K562 (cell line): ENCODE data around the gene GPX5. TPM values are rescaled to one million over a fixed set of nuclear protein-coding genes. Genes with fewer than 3 reads are reported as not detected.

Experiments used
- ATF1 ChIP-seq, 2 experiments: fragments of 450-650 bp in 1 of 2; IDR thresholded peaks; 2 replicates each; pipeline ENCODE4 v1.6.1; 2016; ENCODE audit warnings: missing compliant biosample characterization in 1 of 2, missing genetic modification characterization in 1 of 2
- CXXC5 ChIP-seq: fragments of 250-450 bp; sonication (Bioruptor Pico); IDR thresholded peaks from 2 replicates; pipeline ENCODE4 v1.8.0; 2022; ENCODE audit warnings: inconsistent platforms, mild to moderate bottlenecking, moderate library complexity
- ESRRA ChIP-seq: fragments of 450-650 bp; IDR thresholded peaks from 2 replicates; pipeline ENCODE4 v1.6.1; 2014; ENCODE audit warnings: low read depth, mild to moderate bottlenecking, moderate library complexity, borderline replicate concordance
- HMG20A ChIP-seq: fragments of 450-650 bp; formaldehyde crosslinking; conservative IDR thresholded peaks from 2 replicates; pipeline ENCODE4 v1.4.0; 2020; ENCODE audit warnings: mild to moderate bottlenecking, mixed read lengths
- KDM4B ChIP-seq, 2 experiments: fragments of 450-650 bp in 1 of 2; sonication (generic) in 1 of 2; IDR thresholded peaks; 2 replicates each; pipeline ENCODE4 v1.6.1; 2016 to 2017; ENCODE audit warnings: borderline replicate concordance in 2 of 2, antibody characterized with exemption in 1 of 2, low read depth in 1 of 2, mild to moderate bottlenecking in 1 of 2
- NCOA6 ChIP-seq: fragments of 450-650 bp; IDR thresholded peaks from 2 replicates; pipeline ENCODE4 v1.6.1; 2017; ENCODE audit warnings: mild to moderate bottlenecking
- NR4A1 ChIP-seq, 2 experiments: fragments of 250-450 bp in 1 of 2; fragments of 450-650 bp in 1 of 2; sonication (Bioruptor Pico) in 1 of 2; IDR thresholded peaks; 2 replicates each; pipeline versions ENCODE4 v1.4.0 to v1.6.1; 2016 to 2020; ENCODE audit warnings: mild to moderate bottlenecking in 2 of 2, missing compliant biosample characterization in 1 of 2, missing genetic modification characterization in 1 of 2, moderate library complexity in 1 of 2
- PHB ChIP-seq: fragments of 250-450 bp; sonication (Bioruptor Pico); IDR thresholded peaks from 2 replicates; pipeline ENCODE4 v1.5.0; 2021
- SMC3 ChIP-seq: conservative IDR thresholded peaks from 2 replicates; pipeline ENCODE4 v1.6.1; 2011; ENCODE audit warnings: low read depth, low read length, improper control_type of control experiment; ENCODE audit not compliant: insufficient read depth
- SRF ChIP-seq, 2 experiments: fragments of 250-450, 450-650 bp in 1 of 2; sonication (Bioruptor Pico) in 1 of 2; sonication (generic) in 1 of 2; formaldehyde crosslinking; IDR thresholded peaks; 2 replicates each; pipeline versions ENCODE4 v1.5.0 to v1.5.1; 2020 to 2022; ENCODE audit warnings: mild to moderate bottlenecking in 1 of 2, missing genetic modification reagents in 1 of 2
- ZBTB8A ChIP-seq: fragments of 450-650 bp; IDR thresholded peaks from 2 replicates; pipeline ENCODE4 v1.6.1; 2018; ENCODE audit warnings: mild to moderate bottlenecking, moderate library complexity; ENCODE audit not compliant: partially characterized antibody
- ZNF507 ChIP-seq: conservative IDR thresholded peaks from 2 replicates; pipeline ENCODE4 v1.6.1; 2017; ENCODE audit warnings: missing genetic modification characterization, missing compliant biosample characterization
- ZNF584 ChIP-seq: fragments of 200-800 bp; sonication (Bioruptor generic); IDR thresholded peaks from 2 replicates; pipeline ENCODE4 v1.6.1; 2016; ENCODE audit warnings: low read depth, mild to moderate bottlenecking, missing genetic modification characterization, missing compliant biosample characterization
- ZNF75A ChIP-seq: fragments of 450-650 bp; formaldehyde crosslinking; IDR thresholded peaks from 2 replicates; pipeline ENCODE4 v1.4.0; 2020; ENCODE audit warnings: mild to moderate bottlenecking
- polyA plus RNA-seq, 8 experiments: library from polyadenylated mRNA; depleted of rRNA in 4 of 8; stranded (reverse) in 5 of 8; unstranded in 3 of 8; fragments of >200 nt; fragmentation: Nextera tagmentation in 2 of 8; fragmentation: Illumina TruSeq in 1 of 8; extraction: Ambion mirVana in 2 of 8; extraction: Trizol in 1 of 8; gene quantifications; 2 replicates each; pipeline versions ENCODE4 v1.2.1 to v1.2.3, GENCODE V29; 2011 to 2014; ENCODE audit warnings: inconsistent platforms in 1 of 8, missing spikeins in 1 of 8
- total RNA-seq, 7 experiments: library from RNA; depleted of rRNA in 6 of 7; stranded (reverse); fragments of >200 nt in 6 of 7; fragmentation: Illumina TruSeq in 2 of 7; extraction: Trizol in 2 of 7; gene quantifications; 2 replicates each; pipeline versions ENCODE4 v1.2.1 to v1.2.3, GENCODE V29; 2011 to 2021; ENCODE audit warnings: low replicate concordance in 1 of 7
- TF ChIP-seq, protein P1 (sequence below): fragments of 450-650 bp; IDR thresholded peaks from 2 replicates; pipeline ENCODE4 v1.6.1; 2017; ENCODE audit warnings: mild to moderate bottlenecking, moderate library complexity
- TF ChIP-seq, protein P2 (sequence below): fragments of 250-450 bp; sonication (Bioruptor Pico); IDR thresholded peaks from 2 replicates; pipeline ENCODE4 v1.9.0; 2021; ENCODE audit warnings: mild to moderate bottlenecking, inconsistent platforms
- TF ChIP-seq, protein P3 (sequence below): fragments of 250-450 bp; sonication (Bioruptor Pico); IDR thresholded peaks from 2 replicates; pipeline ENCODE4 v1.5.0; 2020; ENCODE audit warnings: mild to moderate bottlenecking, borderline replicate concordance
- TF ChIP-seq, protein P4 (sequence below): fragments of 250-450 bp; sonication (Bioruptor Pico); IDR thresholded peaks from 2 replicates; pipeline ENCODE4 v1.5.0; 2022; ENCODE audit warnings: mild to moderate bottlenecking

Gene GPX5
- total and polyA plus RNA-seq, 9 of the 15 experiments (the other 6 are each of a cell fraction or from before 2014, with no cell fraction given): 0.07 to 0.18 (median 0.15) TPM; not detected in 6

DNA sequence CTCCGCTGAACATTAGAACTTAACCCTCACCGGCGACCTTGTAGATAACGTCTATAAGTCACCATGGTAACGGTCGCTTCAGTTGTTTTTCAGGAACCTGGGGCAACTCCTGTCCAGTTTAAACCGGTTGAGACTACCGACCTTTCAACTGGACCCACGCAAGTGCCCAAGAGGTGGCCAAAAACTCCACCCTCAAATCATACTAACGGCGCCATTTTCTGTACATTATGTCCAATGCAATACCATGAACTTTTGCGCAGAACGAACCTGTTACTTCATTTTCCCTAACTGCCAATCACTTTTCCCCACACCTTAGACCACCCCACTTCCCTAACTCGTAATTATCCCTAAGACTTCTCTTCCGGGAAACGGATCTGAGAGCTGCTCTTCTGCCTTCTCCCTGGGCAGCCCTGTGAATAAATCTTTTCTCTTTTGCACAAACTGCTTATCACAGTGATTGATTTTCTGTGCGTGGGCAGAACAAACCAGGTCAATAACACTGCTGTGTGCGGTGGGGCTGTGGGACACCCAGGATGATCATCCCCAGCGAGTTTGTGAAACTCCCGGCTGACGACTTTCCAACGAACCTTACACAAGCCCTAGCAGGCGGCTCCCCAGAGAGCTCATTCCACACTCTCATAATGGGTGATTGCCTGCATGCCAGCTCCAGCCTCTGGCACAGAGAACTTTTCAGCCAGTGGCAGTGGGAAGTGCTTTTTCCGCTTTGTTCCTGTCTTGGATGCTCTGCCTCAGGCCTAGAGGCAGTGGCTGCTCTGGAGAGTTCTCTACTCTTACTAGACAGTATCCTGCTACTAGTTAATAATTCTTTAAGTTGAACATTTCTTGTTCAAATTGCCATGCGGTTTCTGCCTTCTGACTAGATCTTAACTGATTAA is 28.6 kb downstream of the GPX5 start (continued):
- TF ChIP-seq ZBTB8A (no peak), PHB (CRISPR knock-in tag) (no peak), SRF (CRISPR knock-in tag; IDR thresholded peaks at IDR 0.05) (peak in 1 of 2 experiments; percentile 57; a peak in 1 of 4 replicates), ATF1 (CRISPR knock-in tag; IDR thresholded peaks at IDR 0.05) (no peak), ATF1 (tag; IDR thresholded peaks at IDR 0.05) (peak; percentile 63), KDM4B (IDR thresholded peaks at IDR 0.05; ENCODE audit: borderline replicate concordance in 2 of 2, low read depth in 1 of 2) (no peak), CXXC5 (CRISPR knock-in tag) (peak; percentile 83), ZNF75A (CRISPR knock-in tag) (0 out of 2 replicates have a peak, but pooled peaks have one; percentile 54), ESRRA (peak; percentile 84), NR4A1 (CRISPR knock-in tag; IDR thresholded peaks at IDR 0.05) (no peak), NR4A1 (tag; IDR thresholded peaks at IDR 0.05) (peak; percentile 95), NCOA6 (no peak), HMG20A (CRISPR knock-in tag) (no peak), ZNF507 (tag) (no peak), SMC3 (0 out of 2 replicates have a peak, but pooled peaks have one; percentile 4), ZNF584 (CRISPR knock-in tag) (peak; percentile 96)
- TF ChIP-seq, protein P1, sequence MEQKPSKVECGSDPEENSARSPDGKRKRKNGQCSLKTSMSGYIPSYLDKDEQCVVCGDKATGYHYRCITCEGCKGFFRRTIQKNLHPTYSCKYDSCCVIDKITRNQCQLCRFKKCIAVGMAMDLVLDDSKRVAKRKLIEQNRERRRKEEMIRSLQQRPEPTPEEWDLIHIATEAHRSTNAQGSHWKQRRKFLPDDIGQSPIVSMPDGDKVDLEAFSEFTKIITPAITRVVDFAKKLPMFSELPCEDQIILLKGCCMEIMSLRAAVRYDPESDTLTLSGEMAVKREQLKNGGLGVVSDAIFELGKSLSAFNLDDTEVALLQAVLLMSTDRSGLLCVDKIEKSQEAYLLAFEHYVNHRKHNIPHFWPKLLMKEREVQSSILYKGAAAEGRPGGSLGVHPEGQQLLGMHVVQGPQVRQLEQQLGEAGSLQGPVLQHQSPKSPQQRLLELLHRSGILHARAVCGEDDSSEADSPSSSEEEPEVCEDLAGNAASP: no peak
- TF ChIP-seq, protein P2, sequence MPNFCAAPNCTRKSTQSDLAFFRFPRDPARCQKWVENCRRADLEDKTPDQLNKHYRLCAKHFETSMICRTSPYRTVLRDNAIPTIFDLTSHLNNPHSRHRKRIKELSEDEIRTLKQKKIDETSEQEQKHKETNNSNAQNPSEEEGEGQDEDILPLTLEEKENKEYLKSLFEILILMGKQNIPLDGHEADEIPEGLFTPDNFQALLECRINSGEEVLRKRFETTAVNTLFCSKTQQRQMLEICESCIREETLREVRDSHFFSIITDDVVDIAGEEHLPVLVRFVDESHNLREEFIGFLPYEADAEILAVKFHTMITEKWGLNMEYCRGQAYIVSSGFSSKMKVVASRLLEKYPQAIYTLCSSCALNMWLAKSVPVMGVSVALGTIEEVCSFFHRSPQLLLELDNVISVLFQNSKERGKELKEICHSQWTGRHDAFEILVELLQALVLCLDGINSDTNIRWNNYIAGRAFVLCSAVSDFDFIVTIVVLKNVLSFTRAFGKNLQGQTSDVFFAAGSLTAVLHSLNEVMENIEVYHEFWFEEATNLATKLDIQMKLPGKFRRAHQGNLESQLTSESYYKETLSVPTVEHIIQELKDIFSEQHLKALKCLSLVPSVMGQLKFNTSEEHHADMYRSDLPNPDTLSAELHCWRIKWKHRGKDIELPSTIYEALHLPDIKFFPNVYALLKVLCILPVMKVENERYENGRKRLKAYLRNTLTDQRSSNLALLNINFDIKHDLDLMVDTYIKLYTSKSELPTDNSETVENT (CRISPR knock-in tag): no peak
- TF ChIP-seq, protein P3, sequence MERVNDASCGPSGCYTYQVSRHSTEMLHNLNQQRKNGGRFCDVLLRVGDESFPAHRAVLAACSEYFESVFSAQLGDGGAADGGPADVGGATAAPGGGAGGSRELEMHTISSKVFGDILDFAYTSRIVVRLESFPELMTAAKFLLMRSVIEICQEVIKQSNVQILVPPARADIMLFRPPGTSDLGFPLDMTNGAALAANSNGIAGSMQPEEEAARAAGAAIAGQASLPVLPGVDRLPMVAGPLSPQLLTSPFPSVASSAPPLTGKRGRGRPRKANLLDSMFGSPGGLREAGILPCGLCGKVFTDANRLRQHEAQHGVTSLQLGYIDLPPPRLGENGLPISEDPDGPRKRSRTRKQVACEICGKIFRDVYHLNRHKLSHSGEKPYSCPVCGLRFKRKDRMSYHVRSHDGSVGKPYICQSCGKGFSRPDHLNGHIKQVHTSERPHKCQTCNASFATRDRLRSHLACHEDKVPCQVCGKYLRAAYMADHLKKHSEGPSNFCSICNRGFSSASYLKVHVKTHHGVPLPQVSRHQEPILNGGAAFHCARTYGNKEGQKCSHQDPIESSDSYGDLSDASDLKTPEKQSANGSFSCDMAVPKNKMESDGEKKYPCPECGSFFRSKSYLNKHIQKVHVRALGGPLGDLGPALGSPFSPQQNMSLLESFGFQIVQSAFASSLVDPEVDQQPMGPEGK: peak; percentile 81; the same call in 1 of the 2 replicates
- TF ChIP-seq, protein P4, sequence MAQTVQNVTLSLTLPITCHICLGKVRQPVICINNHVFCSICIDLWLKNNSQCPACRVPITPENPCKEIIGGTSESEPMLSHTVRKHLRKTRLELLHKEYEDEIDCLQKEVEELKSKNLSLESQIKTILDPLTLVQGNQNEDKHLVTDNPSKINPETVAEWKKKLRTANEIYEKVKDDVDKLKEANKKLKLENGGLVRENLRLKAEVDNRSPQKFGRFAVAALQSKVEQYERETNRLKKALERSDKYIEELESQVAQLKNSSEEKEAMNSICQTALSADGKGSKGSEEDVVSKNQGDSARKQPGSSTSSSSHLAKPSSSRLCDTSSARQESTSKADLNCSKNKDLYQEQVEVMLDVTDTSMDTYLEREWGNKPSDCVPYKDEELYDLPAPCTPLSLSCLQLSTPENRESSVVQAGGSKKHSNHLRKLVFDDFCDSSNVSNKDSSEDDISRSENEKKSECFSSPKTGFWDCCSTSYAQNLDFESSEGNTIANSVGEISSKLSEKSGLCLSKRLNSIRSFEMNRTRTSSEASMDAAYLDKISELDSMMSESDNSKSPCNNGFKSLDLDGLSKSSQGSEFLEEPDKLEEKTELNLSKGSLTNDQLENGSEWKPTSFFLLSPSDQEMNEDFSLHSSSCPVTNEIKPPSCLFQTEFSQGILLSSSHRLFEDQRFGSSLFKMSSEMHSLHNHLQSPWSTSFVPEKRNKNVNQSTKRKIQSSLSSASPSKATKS: peak; percentile 62; the same call in 1 of the 2 replicates
